ENCODE results near the gene ING3.
"Not testable (repeated sequence)": the region's sequence is repeated elsewhere in the genome, so short reads cannot be mapped to it uniquely, and the experiment has no call there.

Gene ING3

DNA sequence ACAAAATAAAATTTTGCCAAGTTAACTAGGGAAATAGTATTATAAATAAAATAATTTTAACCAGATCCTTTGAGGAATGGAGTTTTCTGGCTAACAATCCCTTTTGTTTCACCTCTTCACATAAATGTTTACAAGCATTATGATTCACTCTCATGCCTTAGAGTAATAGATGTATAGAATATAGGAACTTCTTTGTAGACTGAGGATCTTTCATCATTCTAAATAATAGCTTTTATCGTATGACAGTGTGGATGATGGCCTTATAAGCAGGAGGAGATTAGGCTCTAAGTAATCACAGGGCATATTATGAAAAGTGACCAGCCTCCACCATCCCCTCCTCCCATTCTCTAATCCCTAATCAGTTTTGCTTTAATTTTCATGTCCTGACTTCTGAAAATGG lies 13.5 kb downstream of the ING3 start:
- H3K27ac ChIP-seq = no peak overlapping the region
- TF ChIP-seq, protein P1, sequence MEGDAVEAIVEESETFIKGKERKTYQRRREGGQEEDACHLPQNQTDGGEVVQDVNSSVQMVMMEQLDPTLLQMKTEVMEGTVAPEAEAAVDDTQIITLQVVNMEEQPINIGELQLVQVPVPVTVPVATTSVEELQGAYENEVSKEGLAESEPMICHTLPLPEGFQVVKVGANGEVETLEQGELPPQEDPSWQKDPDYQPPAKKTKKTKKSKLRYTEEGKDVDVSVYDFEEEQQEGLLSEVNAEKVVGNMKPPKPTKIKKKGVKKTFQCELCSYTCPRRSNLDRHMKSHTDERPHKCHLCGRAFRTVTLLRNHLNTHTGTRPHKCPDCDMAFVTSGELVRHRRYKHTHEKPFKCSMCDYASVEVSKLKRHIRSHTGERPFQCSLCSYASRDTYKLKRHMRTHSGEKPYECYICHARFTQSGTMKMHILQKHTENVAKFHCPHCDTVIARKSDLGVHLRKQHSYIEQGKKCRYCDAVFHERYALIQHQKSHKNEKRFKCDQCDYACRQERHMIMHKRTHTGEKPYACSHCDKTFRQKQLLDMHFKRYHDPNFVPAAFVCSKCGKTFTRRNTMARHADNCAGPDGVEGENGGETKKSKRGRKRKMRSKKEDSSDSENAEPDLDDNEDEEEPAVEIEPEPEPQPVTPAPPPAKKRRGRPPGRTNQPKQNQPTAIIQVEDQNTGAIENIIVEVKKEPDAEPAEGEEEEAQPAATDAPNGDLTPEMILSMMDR (conservative IDR thresholded peaks at IDR 0.05) = no peak
- TF ChIP-seq ZFX (IDR thresholded peaks at IDR 0.05) = no peak

DNA sequence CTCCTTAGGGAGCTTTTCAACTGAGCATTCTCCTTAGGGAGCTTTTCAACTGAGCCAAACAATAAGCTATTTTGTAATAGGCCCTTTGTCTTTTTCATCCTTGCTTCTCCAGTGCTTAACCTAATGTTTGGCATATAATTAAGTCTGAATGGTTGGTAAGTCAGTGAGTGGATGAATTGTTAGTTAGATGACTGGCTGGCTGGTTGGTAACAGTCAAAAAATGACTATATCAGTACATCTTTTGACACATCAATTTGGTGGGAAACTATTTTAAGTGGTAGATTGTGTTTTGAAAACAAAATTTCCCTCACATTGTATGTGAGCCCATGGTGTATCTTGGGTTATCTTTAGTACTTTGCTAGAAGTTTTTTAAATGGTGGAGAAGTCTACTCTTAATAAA lies 16.4 kb downstream of the ING3 start:
- no peak overlapping the region for H3K27ac ChIP-seq
- TF ChIP-seq, protein P1 (conservative IDR thresholded peaks at IDR 0.05) = no peak
- TF ChIP-seq ZFX (IDR thresholded peaks at IDR 0.05) = no peak

DNA sequence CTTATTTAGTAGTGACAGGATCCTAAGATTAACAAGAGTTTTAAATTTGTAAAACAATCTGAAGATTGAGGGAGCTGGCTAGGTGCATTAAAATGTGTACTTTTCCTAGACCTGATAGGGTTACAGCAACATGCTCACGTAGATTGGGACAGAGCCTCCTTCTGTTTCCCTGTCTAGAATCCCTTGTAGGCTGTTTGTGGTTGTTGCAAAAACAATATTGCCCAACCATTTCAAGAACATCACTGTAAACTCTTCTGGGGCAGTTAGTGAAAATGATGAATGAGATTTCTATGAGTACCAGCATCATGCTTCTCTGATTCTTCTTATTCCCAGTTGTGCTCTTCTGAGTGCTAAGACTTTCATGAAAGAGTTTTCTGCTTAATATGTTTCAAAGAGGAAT lies 23.3 kb downstream of the ING3 start:
- TF ChIP-seq, protein P1 (conservative IDR thresholded peaks at IDR 0.05) = no peak
- TF ChIP-seq ZFX (IDR thresholded peaks at IDR 0.05) = no peak

DNA sequence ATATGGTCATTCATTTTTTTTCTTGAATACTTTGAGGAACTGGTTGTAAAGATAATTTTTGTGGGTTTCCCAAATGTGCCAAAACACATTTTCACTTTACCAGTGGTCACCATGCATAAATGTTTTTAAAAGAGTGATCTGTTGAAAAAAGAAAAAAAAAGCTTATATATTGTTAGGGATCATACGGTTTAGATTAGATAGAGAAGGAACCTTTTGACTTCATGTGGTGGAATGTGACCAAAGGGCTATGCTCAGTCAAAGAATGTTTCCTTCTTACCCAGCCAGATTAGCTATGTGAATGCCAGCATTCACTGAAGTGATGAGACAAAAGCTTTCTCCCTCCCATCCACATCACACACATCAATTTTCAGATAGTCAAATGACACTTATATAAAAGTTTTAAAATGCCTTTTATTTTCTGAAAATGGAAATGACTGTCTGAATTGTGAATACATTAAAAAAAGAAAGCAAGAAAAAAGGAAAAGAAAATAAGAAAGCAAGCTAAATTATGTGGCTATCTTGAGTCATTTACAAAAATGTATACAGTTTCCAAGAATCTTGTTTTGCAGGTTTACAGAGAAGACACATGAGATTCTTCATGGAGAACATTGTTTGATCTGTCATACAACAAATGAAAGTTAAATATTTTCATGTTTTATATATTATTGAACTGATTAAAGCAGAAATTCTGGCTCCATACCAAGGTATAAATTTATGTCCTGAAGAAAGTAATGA lies 29.4 kb downstream of the ING3 start:
- TF ChIP-seq, protein P1 (conservative IDR thresholded peaks at IDR 0.05) = no peak
- no peak for TF ChIP-seq ZFX (IDR thresholded peaks at IDR 0.05)
- H3K27ac ChIP-seq = no peak overlapping the region

More for the DNA sequence above, 23.3 kb downstream of the ING3 start:
- no peak overlapping the region for H3K27ac ChIP-seq

DNA sequence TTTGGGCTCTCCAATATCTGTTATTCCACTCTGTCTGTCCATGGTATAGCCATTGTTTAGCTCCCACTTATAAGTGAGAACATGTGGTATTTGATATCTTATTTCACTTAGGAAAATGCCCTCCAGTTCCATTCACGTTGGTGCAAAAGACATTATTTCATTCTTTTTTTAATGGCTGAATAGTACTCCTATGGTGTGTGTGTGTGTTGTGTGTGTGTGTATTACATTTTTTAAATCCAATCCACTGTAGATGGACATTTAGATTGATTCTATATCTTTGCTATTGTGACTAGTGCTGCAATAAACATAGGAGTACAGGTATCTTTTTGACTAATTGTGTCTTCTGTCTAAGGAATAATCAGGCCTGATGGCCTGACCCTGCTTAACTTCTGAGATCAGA lies 30.5 kb downstream of the ING3 start:
- H3K27ac ChIP-seq = no peak overlapping the region
- no peak for TF ChIP-seq ZFX (IDR thresholded peaks at IDR 0.05)
- TF ChIP-seq, protein P1 (conservative IDR thresholded peaks at IDR 0.05) = no peak

DNA sequence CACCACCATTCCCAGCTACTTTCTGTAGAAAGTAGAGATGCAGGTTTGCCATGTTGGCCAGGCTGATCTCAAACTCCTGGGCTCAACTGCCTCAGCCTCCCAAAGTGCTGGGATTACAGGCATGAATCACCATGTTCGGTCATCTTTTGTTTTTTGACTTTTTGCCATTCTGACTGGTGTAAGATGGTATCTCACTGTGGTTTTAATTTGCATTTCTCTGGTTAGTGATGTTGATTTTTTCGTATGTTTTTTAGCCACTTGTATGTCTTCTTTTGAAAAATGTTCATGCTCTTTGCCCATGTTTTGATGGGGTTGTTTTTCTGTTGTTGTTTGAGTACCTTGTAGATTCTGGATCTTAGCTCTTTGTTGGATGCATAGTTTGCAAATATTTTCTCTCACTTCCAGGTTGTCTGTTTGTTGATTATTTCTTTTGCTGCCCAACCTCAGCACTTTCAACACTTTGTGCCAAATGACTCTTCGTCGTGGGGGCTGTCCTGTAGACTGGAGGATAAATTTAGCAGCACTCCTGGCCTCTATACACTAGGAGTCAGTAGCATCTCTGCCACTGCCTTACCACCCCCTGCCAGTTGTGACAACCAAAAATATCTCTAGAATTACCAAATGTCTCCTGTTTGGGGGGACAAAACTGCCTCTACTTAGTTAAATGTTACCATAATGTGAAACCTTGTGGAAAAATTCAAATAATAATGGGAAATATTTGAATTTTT lies 31.5 kb downstream of the ING3 start:
- TF ChIP-seq, protein P1 (conservative IDR thresholded peaks at IDR 0.05) = no peak
- no peak for TF ChIP-seq ZFX (IDR thresholded peaks at IDR 0.05)
- no peak overlapping the region for H3K27ac ChIP-seq

DNA sequence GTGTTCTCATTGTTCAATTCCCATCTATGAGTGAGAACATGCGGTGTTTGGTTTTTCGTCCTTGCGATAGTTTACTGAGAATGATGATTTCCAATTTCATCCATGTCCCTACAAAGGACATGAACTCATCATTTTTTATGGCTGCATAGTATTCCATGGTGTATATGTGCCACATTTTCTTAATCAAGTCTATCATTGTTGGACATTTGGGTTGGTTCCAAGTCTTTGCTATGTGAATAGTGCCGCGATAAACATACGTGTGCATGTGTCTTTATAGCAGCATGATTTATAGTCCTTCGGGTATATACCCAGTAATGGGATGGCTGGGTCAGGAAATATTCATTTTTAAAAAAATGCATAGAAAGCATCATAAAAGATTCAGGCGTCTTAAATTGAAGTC lies 33.0 kb downstream of the ING3 start:
- H3K27ac ChIP-seq = not testable (repeated sequence)
